Tibial nerve (tissue), 4 donors: Measurements from ENCODE around the gene L3MBTL4.

ENCODE experiments used
- CTCF ChIP-seq, 5 experiments: fragments of 200-600 bp in 3 of 5; fragments of 450-650 bp in 2 of 5; sonication (generic) in 3 of 5; IDR thresholded peaks; one replicate each; pipeline ENCODE4 v1.5.1; 2016 to 2019; ENCODE audit warnings: antibody characterized with exemption in 5 of 5, mild to moderate bottlenecking in 3 of 5, moderate library complexity in 2 of 5
- EP300 ChIP-seq, 2 donors: sonication (generic); formaldehyde crosslinking; IDR thresholded peaks; one replicate each; pipeline ENCODE4 v1.6.1; 2017; ENCODE audit warnings: antibody characterized with exemption in 2 of 2, mild to moderate bottlenecking in 1 of 2

- TF ChIP-seq EP300 (IDR thresholded peaks at IDR 0.05) (peak in 1 of 2 donors; percentile 32), CTCF (IDR thresholded peaks at IDR 0.05) (no peak)
These were observed 120.4 kb downstream of the L3MBTL4 start for GRCh38 chr18:6294148-6294784.
